IPS-11a (cell line): ENCODE results near the gene ATL3.
"Not testable (repeated sequence)": the region's sequence is repeated elsewhere in the genome, so short reads cannot be mapped to it uniquely, and the experiment has no call there.

Source experiments
- H3K4me3 ChIP-seq: one replicate; pipeline ENCODE4 v1.5.1; 2013; ENCODE audit warnings: low read depth, low read length, control low read depth

The ATL3 gene

GRCh38 chr11:63623513-63624140 is 47.5 kb downstream of the ATL3 start:
- H3K4me3 ChIP-seq = no peak overlapping the region

GRCh38 chr11:63622323-63622722 is 48.9 kb downstream of the ATL3 start:
- H3K4me3 ChIP-seq = no peak overlapping the region

- no peak overlapping the region for H3K4me3 ChIP-seq
Observed at GRCh38 chr11:63621071-63621470, 50.1 kb downstream of the ATL3 start.

- no peak overlapping the region for H3K4me3 ChIP-seq
Observed at GRCh38 chr11:63619967-63620366, 51.2 kb downstream of the ATL3 start.

GRCh38 chr11:63617686-63618085 is 53.5 kb downstream of the ATL3 start:
- not testable (repeated sequence) for H3K4me3 ChIP-seq

GRCh38 chr11:63616953-63617352 is 54.2 kb downstream of the ATL3 start:
- H3K4me3 ChIP-seq = no peak overlapping the region

GRCh38 chr11:63614136-63614671 is 57.0 kb downstream of the ATL3 start, which contains the start of gene PLAAT3:
Gene PLAAT3 (minus strand): TSS chr11:63614433. CDS start chr11:63614014, 419 bp downstream.
- peak within 1 kb of the TSS; percentile 69 for H3K4me3 ChIP-seq

GRCh38 chr11:63613517-63614135 is 57.5 kb downstream of the ATL3 start:
- H3K4me3 ChIP-seq = peak overlapping the region; percentile 69

GRCh38 chr11:63612181-63612580 is 59.0 kb downstream of the ATL3 start:
- H3K4me3 ChIP-seq = no peak overlapping the region

- H3K4me3 ChIP-seq = no peak overlapping the region
Observed at GRCh38 chr11:63611395-63611747, 59.8 kb downstream of the ATL3 start.

GRCh38 chr11:63610604-63611394 is 60.4 kb downstream of the ATL3 start:
- H3K4me3 ChIP-seq = no peak overlapping the region

- no peak overlapping the region for H3K4me3 ChIP-seq
Observed at GRCh38 chr11:63609971-63610580, 61.1 kb downstream of the ATL3 start.

GRCh38 chr11:63609536-63609935 is 61.6 kb downstream of the ATL3 start:
- H3K4me3 ChIP-seq = no peak overlapping the region

- H3K4me3 ChIP-seq = no peak overlapping the region
Observed at GRCh38 chr11:63608353-63609345, 62.5 kb downstream of the ATL3 start.

GRCh38 chr11:63603180-63603518 is 68.0 kb downstream of the ATL3 start:
- H3K4me3 ChIP-seq = no peak overlapping the region

GRCh38 chr11:63602290-63603179 is 68.6 kb downstream of the ATL3 start:
- not testable (repeated sequence) for H3K4me3 ChIP-seq

GRCh38 chr11:63599211-63600122 is 71.7 kb downstream of the ATL3 start:
- H3K4me3 ChIP-seq = no peak overlapping the region

- H3K4me3 ChIP-seq = no peak overlapping the region
Observed at GRCh38 chr11:63598556-63598955, 72.6 kb downstream of the ATL3 start.
